H1 (cell line): ENCODE data around the gene MEF2A. TPM values are rescaled to one million over a fixed set of nuclear protein-coding genes. Genes with fewer than 3 reads are reported as not detected.

Experiments
- CTCF ChIA-PET: fragments of 300-600 bp; sonication (Branson Sonifier 250); formaldehyde crosslinking; loops from one replicate; lab custom pipeline; 2021; ENCODE audit not compliant: partially characterized antibody; lab: Charles Lee
- POLR2A ChIA-PET: fragments of 300-600 bp; sonication (Branson Sonifier 250); formaldehyde crosslinking; loops from one replicate; lab custom pipeline; 2021; ENCODE audit warnings: inconsistent platforms; ENCODE audit not compliant: partially characterized antibody; lab: Charles Lee
- DNase-seq, 2 experiments: peaks; one replicate each; pipeline versions ENCODE4 v3.0.0 to v3.0.0-alpha.2; 2010 to 2022; ENCODE audit warnings: low spot score in 2 of 2, low read depth in 1 of 2, mixed read lengths in 1 of 2
- FAIRE-seq: peaks from 2 replicates; lab custom pipeline; 2011; peaks lifted over from hg19 to GRCh38; lab: Jason Lieb, UNC
- H2AFZ ChIP-seq: 2 replicates; pipeline ENCODE4 v1.8.1; 2012; ENCODE audit warnings: low read length, inconsistent platforms
- H2AK5ac ChIP-seq: 2 replicates; pipeline ENCODE4 v1.6.1; 2013; ENCODE audit warnings: low read depth, low read length
- H2BK120ac ChIP-seq: replicated peaks from 2 replicates; pipeline ENCODE3; 2013; ENCODE audit warnings: low read depth, low read length, inconsistent platforms
- H2BK12ac ChIP-seq: 2 replicates; pipeline ENCODE4 v1.6.1; 2013; ENCODE audit warnings: low read depth, low read length
- H2BK15ac ChIP-seq: 2 replicates; pipeline ENCODE4 v1.6.1; 2013; ENCODE audit warnings: low read length
- H2BK20ac ChIP-seq: 2 replicates; pipeline ENCODE4 v1.6.1; 2013; ENCODE audit warnings: low read length
- H2BK5ac ChIP-seq: 2 replicates; pipeline ENCODE4 v1.6.1; 2013; ENCODE audit warnings: low read depth, low read length
- H3K14ac ChIP-seq: 2 replicates; pipeline ENCODE4 v1.6.1; 2013; ENCODE audit warnings: inconsistent platforms; ENCODE audit not compliant: insufficient read length
- H3K18ac ChIP-seq: 2 replicates; pipeline ENCODE4 v1.6.1; 2013; ENCODE audit warnings: low read length; ENCODE audit errors: extremely low read depth
- H3K23ac ChIP-seq: 2 replicates; pipeline ENCODE4 v1.6.1; 2013; ENCODE audit warnings: inconsistent platforms; ENCODE audit not compliant: insufficient read length
- H3K23me2 ChIP-seq: 2 replicates; pipeline ENCODE4 v1.6.1; 2013; ENCODE audit warnings: low read depth, low read length
- H3K27ac ChIP-seq: 2 replicates; pipeline ENCODE4 v1.6.1; 2011; ENCODE audit warnings: low read depth, low read length, inconsistent platforms
- H3K27me3 ChIP-seq, 4 experiments: replicated peaks in 1 of 4; 1 replicate in 1 of 4; 2 replicates in 3 of 4; pipeline versions ENCODE4 v1.6.1 to v1.8.1; 2011 to 2013; ENCODE audit warnings: low read length in 3 of 4, mild to moderate bottlenecking in 3 of 4, inconsistent platforms in 2 of 4, mixed read lengths in 2 of 4, moderate library complexity in 1 of 4; ENCODE audit not compliant: control insufficient read depth in 3 of 4, insufficient read depth in 3 of 4; ENCODE audit errors: extremely low read depth in 1 of 4
- H3K36me3 ChIP-seq, 4 experiments: 2 replicates each; pipeline versions ENCODE4 v1.6.1 to v1.8.1; 2011 to 2013; ENCODE audit warnings: mild to moderate bottlenecking in 4 of 4, low read length in 3 of 4, moderate library complexity in 2 of 4, control low read depth in 1 of 4, inconsistent platforms in 1 of 4; ENCODE audit not compliant: insufficient read depth in 4 of 4, control insufficient read depth in 2 of 4
- H3K4ac ChIP-seq: replicated peaks from 2 replicates; pipeline ENCODE3; 2013; ENCODE audit warnings: low read length, low read depth, mixed read lengths, inconsistent platforms; ENCODE audit not compliant: insufficient read length
- H3K4me1 ChIP-seq, 4 experiments: replicated peaks in 1 of 4; 1 replicate in 1 of 4; 2 replicates in 3 of 4; pipeline versions ENCODE4 v1.6.1 to v1.8.1; 2011 to 2013; ENCODE audit warnings: low read length in 3 of 4, inconsistent platforms in 2 of 4, mixed read lengths in 1 of 4; ENCODE audit not compliant: insufficient read depth in 4 of 4, control insufficient read depth in 3 of 4
- H3K4me2 ChIP-seq, 2 experiments: 2 replicates each; pipeline versions ENCODE4 v1.6.1 to v1.8.1; 2011 to 2013; ENCODE audit warnings: low read depth in 2 of 2, low read length in 2 of 2, control low read depth in 1 of 2, inconsistent platforms in 1 of 2, mild to moderate bottlenecking in 1 of 2; ENCODE audit not compliant: insufficient read depth in 1 of 2
- H3K4me3 ChIP-seq, 4 experiments: fragments of 200-600, 300-600 bp in 1 of 4; sonication (generic), shearing (Covaris generic), sonication (Bioruptor Twin) in 1 of 4; 2 replicates each; pipeline versions ENCODE4 v1.5.1 to v1.8.1; 2011 to 2016; ENCODE audit warnings: low read length in 4 of 4, low read depth in 3 of 4, control low read depth in 2 of 4, inconsistent platforms in 2 of 4, mild to moderate bottlenecking in 2 of 4, mixed read lengths in 1 of 4, moderate library complexity in 1 of 4; ENCODE audit not compliant: insufficient read depth in 2 of 4; ENCODE audit errors: extremely low read depth in 1 of 4
- H3K56ac ChIP-seq: replicated peaks from 2 replicates; pipeline ENCODE3; 2013; ENCODE audit warnings: low read depth, mild to moderate bottlenecking, mixed read lengths, low read length, inconsistent platforms; ENCODE audit not compliant: insufficient read length
- H3K79me1 ChIP-seq: 2 replicates; pipeline ENCODE4 v1.6.1; 2013; ENCODE audit warnings: low read depth, low read length, control low read depth
- H3K79me2 ChIP-seq, 2 experiments: 2 replicates each; pipeline versions ENCODE4 v1.6.1 to v1.8.1; 2012 to 2013; ENCODE audit warnings: low read length in 2 of 2, mild to moderate bottlenecking in 2 of 2, inconsistent platforms in 1 of 2; ENCODE audit not compliant: insufficient read depth in 2 of 2, control insufficient read depth in 1 of 2
- H3K9ac ChIP-seq, 4 experiments: replicated peaks in 1 of 4; 1 replicate in 1 of 4; 2 replicates in 3 of 4; pipeline versions ENCODE4 v1.6.1 to v1.8.1; 2011 to 2013; ENCODE audit warnings: low read depth in 3 of 4, low read length in 3 of 4, control low read depth in 2 of 4, mild to moderate bottlenecking in 2 of 4, moderate library complexity in 2 of 4, inconsistent platforms in 1 of 4; ENCODE audit errors: extremely low read depth in 1 of 4
- H3K9me3 ChIP-seq, 2 experiments: 2 replicates each; pipeline versions ENCODE4 v1.6.1 to v1.8.1; 2012 to 2013; ENCODE audit warnings: mild to moderate bottlenecking in 2 of 2, moderate library complexity in 2 of 2, control low read depth in 1 of 2, inconsistent platforms in 1 of 2, low read depth in 1 of 2, low read length in 1 of 2, mixed read lengths in 1 of 2; ENCODE audit not compliant: insufficient read depth in 2 of 2
- H4K20me1 ChIP-seq, 2 experiments: replicated peaks in 1 of 2; 2 replicates each; pipeline versions ENCODE3 to v1.8.1; 2011 to 2013; ENCODE audit warnings: inconsistent platforms in 2 of 2, low read length in 2 of 2, mild to moderate bottlenecking in 1 of 2; ENCODE audit not compliant: insufficient read depth in 2 of 2, control insufficient read depth in 1 of 2
- H4K5ac ChIP-seq: 2 replicates; pipeline ENCODE4 v1.6.1; 2013; ENCODE audit warnings: low read length, low read depth, mixed read lengths, inconsistent platforms; ENCODE audit not compliant: insufficient read length
- H4K8ac ChIP-seq: 2 replicates; pipeline ENCODE4 v1.8.0; 2013; ENCODE audit warnings: mild to moderate bottlenecking, moderate library complexity, low read length, inconsistent platforms; ENCODE audit not compliant: insufficient read depth; ENCODE audit errors: extremely low read depth
- H4K91ac ChIP-seq: replicated peaks from 2 replicates; pipeline ENCODE3; 2013; ENCODE audit warnings: low read length, mixed read lengths, inconsistent platforms; ENCODE audit not compliant: insufficient read length
- ASH2L ChIP-seq: fragments of 200-600, 300-600 bp; sonication (generic); IDR thresholded peaks from one replicate; pipeline ENCODE4 v1.7.1; 2017; ENCODE audit warnings: low read length
- BRCA1 ChIP-seq: IDR thresholded peaks from 2 replicates; pipeline ENCODE4 v1.6.1; 2012; ENCODE audit warnings: low read depth, low read length, improper control_type of control experiment
- CHD1 ChIP-seq: IDR thresholded peaks from 2 replicates; pipeline ENCODE4 v1.6.1; 2012; ENCODE audit warnings: low read depth, low read length, improper control_type of control experiment
- POU5F1 ChIP-seq: IDR thresholded peaks from 2 replicates; pipeline ENCODE4 v1.6.1; 2011; ENCODE audit warnings: low read depth, mild to moderate bottlenecking, low read length, moderate library complexity
- SP1 ChIP-seq: IDR thresholded peaks from 2 replicates; pipeline ENCODE4 v1.6.1; 2011; ENCODE audit warnings: low read depth, low read length
- whole genome bisulfite sequencing, 2 experiments: shearing (Covaris generic) in 1 of 2; methylation state at CpG; one replicate each; pipeline versions ENCODE4 v1.1.6 to v1.1.7; 2013 to 2015; ENCODE audit warnings: low lambda C conversion rate in 2 of 2, mixed read lengths in 2 of 2, inconsistent platforms in 1 of 2, low coverage in 1 of 2, missing lambda C conversion rate in 1 of 2; ENCODE audit not compliant: insufficient replicate concordance in 2 of 2, insufficient coverage in 1 of 2, insufficient read length in 1 of 2; ENCODE audit errors: extremely low coverage in 1 of 2, missing lambda C conversion rate in 1 of 2; 5-methylcytosine and 5-hydroxymethylcytosine counted together
- polyA plus RNA-seq, 7 experiments: library from polyadenylated mRNA; depleted of rRNA in 3 of 7; stranded (reverse) in 5 of 7; unstranded in 2 of 7; fragments of >200 nt in 5 of 7; fragments of 200-250 nt in 2 of 7; gene quantifications; 1 replicate in 5 of 7; 2 replicates in 1 of 7; 4 replicates in 1 of 7; pipeline versions ENCODE4 v1.2.1 to v1.2.3, GENCODE V29; 2011 to 2013; ENCODE audit warnings: missing spikeins in 2 of 7, mixed read lengths in 2 of 7
- total RNA-seq: library from RNA; stranded (reverse); fragmentation: NEBNext Ultra II Directional; extraction: Animal tissue kit (Norgen Biotek cat#: 25700); gene quantifications from 2 replicates; pipeline ENCODE4 v1.2.1, GENCODE V29; 2021

The MEF2A gene
- total and polyA plus RNA-seq, 2 of the 8 experiments (the other 6 are each of a cell fraction or from before 2014, with no cell fraction given), result 15.6 to 22.5 TPM

GRCh38 chr15:99683000-99683670 is 117.4 kb downstream of the MEF2A start:
- no peak overlapping the region for H2BK5ac ChIP-seq
- H2BK120ac ChIP-seq, result no peak overlapping the region
- no peak for FAIRE-seq
- H3K27me3 ChIP-seq, result peaks cover 0 to 1% (median 0%) of the 10 kb centered on the region in 4 experiments; a peak in 1 of 7 replicates
- H3K4me1 ChIP-seq, result no peaks in the 10 kb centered on the region
- H4K5ac ChIP-seq, result no peak overlapping the region
- H3K79me2 ChIP-seq, result no peaks in the 10 kb centered on the region
- H2BK20ac ChIP-seq, result no peak overlapping the region
- WGBS, 2 experiments, result 95% methylated on average over 9 of the region's 9 CpGs; no CpG with 5 or more reads in 1 of the 2 experiments
- DNase-seq, result no peak
- no peak overlapping the region for H2AK5ac ChIP-seq
- no peak overlapping the region for H2BK15ac ChIP-seq
- no peak overlapping the region for H3K14ac ChIP-seq
- H3K4me2 ChIP-seq, result no peak overlapping the region
- H4K20me1 ChIP-seq, result no peaks in the 10 kb centered on the region
- peaks cover 0 to 4% of the 10 kb centered on the region in 2 experiments; a peak in 1 of 4 replicates for H3K9me3 ChIP-seq
- no peak overlapping the region for H3K9ac ChIP-seq
- H3K79me1 ChIP-seq, result no peaks in the 10 kb centered on the region
- H3K23ac ChIP-seq, result no peak overlapping the region
- H4K8ac ChIP-seq, result no peak overlapping the region
- H3K56ac ChIP-seq, result no peak overlapping the region
- H2AFZ ChIP-seq, result no peak overlapping the region
- H4K91ac ChIP-seq, result no peak overlapping the region
- H3K36me3 ChIP-seq, result peaks cover 3 to 16% (median 3%) of the 10 kb centered on the region in 4 experiments; a peak in 3 of 8 replicates
- H3K4ac ChIP-seq, result no peak overlapping the region
- POLR2A ChIA-PET, result interaction anchor here (1.6 kb wide), 1 partner anchor 9 kb away, joined by 3 read pairs; no protein-coding TSS in a partner anchor
- CTCF ChIA-PET, result no interaction called here
- no peak for TF ChIP-seq ASH2L
- TF ChIP-seq POU5F1, result no peak
- TF ChIP-seq BRCA1, result no peak
- no peak for TF ChIP-seq CHD1
- TF ChIP-seq SP1, result no peak
- TF ChIP-seq, all 59 proteins: peak for 0
- Histone ChIP-seq H3K27ac (no peak overlapping the region), H3K4me3 (no peak overlapping the region), H3K18ac (no peak overlapping the region), H3K23me2 (no peaks in the 10 kb centered on the region), H2BK12ac (no peak overlapping the region)
